ENCODE data around the gene CCDC148.

GRCh38 chr2:158413581-158413980 lies 43.0 kb downstream of the CCDC148 start:
- TF ChIP-seq CTCF (IDR thresholded peaks at IDR 0.05; ENCODE audit: insufficient read depth, low read depth, low read length) (no peak), EZH2 (IDR thresholded peaks at IDR 0.05; ENCODE audit: insufficient read depth, low read length) (no peak)
